ENCODE results near the gene GAMT.
A peak's percentile ranks its signal among the peaks of the same experiment; 100 is the strongest.

The GAMT gene

GRCh38 chr19:1418496-1418775, 17.1 kb upstream of the GAMT start:
- ATAC-seq (replicated peaks) = no peak
- Mint-ChIP-seq H3K36me3 (peaks cover 38 to 61% of the 10 kb centered on the region in 2 donors), H3K4me3 (no peak overlapping the region), H3K27ac (no peak overlapping the region), H3K9me3 (no peaks in the 10 kb centered on the region), H3K4me1 (peaks cover 19 to 41% of the 10 kb centered on the region in 2 donors), H3K27me3 (no peaks in the 10 kb centered on the region)
- no peak for DNase-seq

GRCh38 chr19:1417681-1418495, 16.5 kb upstream of the GAMT start:
- Mint-ChIP-seq H3K27ac (no peak overlapping the region), H3K4me3 (no peak overlapping the region), H3K9me3 (no peaks in the 10 kb centered on the region), H3K4me1 (peaks cover 23 to 42% of the 10 kb centered on the region in 2 donors), H3K36me3 (peaks cover 42 to 56% of the 10 kb centered on the region in 2 donors), H3K27me3 (no peaks in the 10 kb centered on the region)
- ATAC-seq (replicated peaks) (no peak), DNase-seq (no peak)

- DNase-seq = no peak
- peaks cover 35 to 49% of the 10 kb centered on the region in 2 donors for H3K36me3 Mint-ChIP-seq
Observed at GRCh38 chr19:1417145-1417544, 15.8 kb upstream of the GAMT start.

GRCh38 chr19:1416014-1416841, 14.9 kb upstream of the GAMT start:
- Mint-ChIP-seq H3K27ac (peak overlapping the region; percentile 42), H3K36me3 (peaks cover 32 to 49% of the 10 kb centered on the region in 2 donors), H3K9me3 (no peaks in the 10 kb centered on the region), H3K4me3 (peak overlapping the region in 1 of 2 donors; percentile 21), H3K27me3 (no peaks in the 10 kb centered on the region), H3K4me1 (peaks cover 28 to 51% of the 10 kb centered on the region in 2 donors)
- no peak for ATAC-seq (replicated peaks)
- no peak for DNase-seq

More at GRCh38 chr19:1417145-1417544, 15.8 kb upstream of the GAMT start:
- no peaks in the 10 kb centered on the region for H3K27me3 Mint-ChIP-seq
- no peak overlapping the region for H3K27ac Mint-ChIP-seq
- no peaks in the 10 kb centered on the region for H3K9me3 Mint-ChIP-seq
- H3K4me3 Mint-ChIP-seq = no peak overlapping the region
- no peak for ATAC-seq (replicated peaks)
- H3K4me1 Mint-ChIP-seq = peaks cover 23 to 42% of the 10 kb centered on the region in 2 donors

- Mint-ChIP-seq H3K9me3 (no peaks in the 10 kb centered on the region), H3K4me1 (peaks cover 49 to 78% of the 10 kb centered on the region in 2 donors), H3K4me3 (no peak overlapping the region), H3K27me3 (no peaks in the 10 kb centered on the region), H3K36me3 (peaks cover 35 to 51% of the 10 kb centered on the region in 2 donors), H3K27ac (no peak overlapping the region)
- no peak for DNase-seq
- no peak for ATAC-seq (replicated peaks)
Observed at GRCh38 chr19:1412995-1413800, 11.9 kb upstream of the GAMT start.

- Mint-ChIP-seq H3K4me3 (no peak overlapping the region), H3K36me3 (peaks cover 33 to 43% of the 10 kb centered on the region in 2 donors)
- ATAC-seq (replicated peaks) = no peak
Observed at GRCh38 chr19:1412323-1412923, 11.1 kb upstream of the GAMT start.

GRCh38 chr19:1411255-1412191, 10.2 kb upstream of the GAMT start:
- Mint-ChIP-seq H3K4me3 (no peak overlapping the region), H3K36me3 (peaks cover 31 to 40% of the 10 kb centered on the region in 2 donors), H3K27me3 (no peaks in the 10 kb centered on the region), H3K9me3 (no peaks in the 10 kb centered on the region), H3K4me1 (peaks cover 44 to 71% of the 10 kb centered on the region in 2 donors), H3K27ac (peak overlapping the region; percentile 42)
- DNase-seq (no peak), ATAC-seq (replicated peaks) (no peak)

More at GRCh38 chr19:1412323-1412923, 11.1 kb upstream of the GAMT start:
- Mint-ChIP-seq H3K27ac (no peak overlapping the region), H3K4me1 (peaks cover 46 to 73% of the 10 kb centered on the region in 2 donors), H3K27me3 (no peaks in the 10 kb centered on the region), H3K9me3 (no peaks in the 10 kb centered on the region)
- no peak for DNase-seq

GRCh38 chr19:1410789-1411188, 9.4 kb upstream of the GAMT start:
- Mint-ChIP-seq H3K36me3 (peaks cover 27 to 35% of the 10 kb centered on the region in 2 donors), H3K9me3 (no peaks in the 10 kb centered on the region), H3K4me1 (peaks cover 44 to 66% of the 10 kb centered on the region in 2 donors), H3K27me3 (no peaks in the 10 kb centered on the region), H3K27ac (peak overlapping the region; percentile 70), H3K4me3 (peak overlapping the region; percentile 19 to 44)
- ATAC-seq (replicated peaks) = no peak
- DNase-seq = no peak

GRCh38 chr19:1410136-1410786, 8.9 kb upstream of the GAMT start:
- H3K27me3 Mint-ChIP-seq = no peaks in the 10 kb centered on the region
- peaks cover 43 to 61% of the 10 kb centered on the region in 2 donors for H3K4me1 Mint-ChIP-seq
- no peaks in the 10 kb centered on the region for H3K9me3 Mint-ChIP-seq
- peak overlapping the region; percentile 92 to 94 for H3K4me3 Mint-ChIP-seq
- ATAC-seq (replicated peaks) (no peak), DNase-seq (no peak)
- H3K36me3 Mint-ChIP-seq = peaks cover 26 to 31% of the 10 kb centered on the region in 2 donors
- H3K27ac Mint-ChIP-seq = peak overlapping the region; percentile 70

GRCh38 chr19:1409204-1410005, 8.1 kb upstream of the GAMT start:
- Mint-ChIP-seq H3K27ac (peak overlapping the region; percentile 95), H3K27me3 (peaks cover 0 to 2% of the 10 kb centered on the region in 2 donors), H3K4me3 (peak overlapping the region; percentile 92 to 94), H3K36me3 (peaks cover 21 to 27% of the 10 kb centered on the region in 2 donors), H3K4me1 (peaks cover 39 to 56% of the 10 kb centered on the region in 2 donors), H3K9me3 (no peaks in the 10 kb centered on the region)
- ATAC-seq (replicated peaks) (no peak), DNase-seq (no peak)

- peak; percentile 20 to 23 for ATAC-seq (replicated peaks)
- no peaks in the 10 kb centered on the region for H3K9me3 Mint-ChIP-seq
- H3K36me3 Mint-ChIP-seq = peaks cover 21 to 26% of the 10 kb centered on the region in 2 donors
- peaks cover 39 to 54% of the 10 kb centered on the region in 2 donors for H3K4me1 Mint-ChIP-seq
- peak; percentile 29 for DNase-seq
- H3K27ac Mint-ChIP-seq = peak overlapping the region; percentile 95
- H3K4me3 Mint-ChIP-seq = peak overlapping the region; percentile 92 to 94
- peaks cover under 1 to 3% of the 10 kb centered on the region in 2 donors for H3K27me3 Mint-ChIP-seq
Observed at GRCh38 chr19:1408300-1409203, 7.2 kb upstream of the GAMT start.

Data from stimulated activated naive B cell treated with anti-CD40 and anti-IgM and Interleukin-4, amounts not matched to agents 10 μg/mL and 1 μg/mL and 100 μg/mL, for 72 hours (primary cell).